GM23248 (cell line): ENCODE results near the gene SRPX.

Experiments used
- EZH2 ChIP-seq: fragments of 200-600 bp; sonication (generic); IDR thresholded peaks from 2 replicates; pipeline ENCODE4 v1.6.1; 2018; ENCODE audit warnings: antibody characterized with exemption, mild to moderate bottlenecking; ENCODE audit not compliant: insufficient read depth, poor library complexity, severe bottlenecking
- EZH2phosphoT487 ChIP-seq: fragments of 200-600 bp; sonication (generic); IDR thresholded peaks from 2 replicates; pipeline ENCODE4 v1.6.1; 2018; ENCODE audit warnings: antibody characterized with exemption, moderate library complexity, mild to moderate bottlenecking, low read depth; ENCODE audit not compliant: insufficient read depth

- TF ChIP-seq EZH2 (no peak), EZH2phosphoT487 (no peak)
Observed at GRCh38 chrX:38221391-38221929, 789 bp upstream of the SRPX start.
